ENCODE data around the gene RAB37.

DNA sequence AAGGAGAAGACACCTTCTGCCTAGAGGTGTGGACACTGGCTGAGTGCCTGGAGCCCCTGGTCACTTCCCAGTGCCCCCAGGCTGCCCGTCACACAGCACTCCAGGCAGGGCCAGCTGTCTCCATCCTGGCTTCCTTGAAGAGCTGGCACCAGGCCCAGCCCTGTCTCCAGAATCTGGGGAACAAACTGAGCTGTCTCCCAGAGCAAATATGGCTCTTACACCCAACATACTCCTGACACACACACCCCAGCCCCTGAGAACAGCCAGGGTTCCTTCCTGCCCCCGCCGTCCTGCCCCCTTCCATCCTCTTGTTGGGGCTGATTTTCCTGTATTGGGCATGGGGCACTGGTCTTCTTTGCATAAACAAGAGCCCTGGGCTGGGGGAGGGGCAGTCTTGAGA lies 20.4 kb downstream of the RAB37 start:
- TF ChIP-seq, protein P1, sequence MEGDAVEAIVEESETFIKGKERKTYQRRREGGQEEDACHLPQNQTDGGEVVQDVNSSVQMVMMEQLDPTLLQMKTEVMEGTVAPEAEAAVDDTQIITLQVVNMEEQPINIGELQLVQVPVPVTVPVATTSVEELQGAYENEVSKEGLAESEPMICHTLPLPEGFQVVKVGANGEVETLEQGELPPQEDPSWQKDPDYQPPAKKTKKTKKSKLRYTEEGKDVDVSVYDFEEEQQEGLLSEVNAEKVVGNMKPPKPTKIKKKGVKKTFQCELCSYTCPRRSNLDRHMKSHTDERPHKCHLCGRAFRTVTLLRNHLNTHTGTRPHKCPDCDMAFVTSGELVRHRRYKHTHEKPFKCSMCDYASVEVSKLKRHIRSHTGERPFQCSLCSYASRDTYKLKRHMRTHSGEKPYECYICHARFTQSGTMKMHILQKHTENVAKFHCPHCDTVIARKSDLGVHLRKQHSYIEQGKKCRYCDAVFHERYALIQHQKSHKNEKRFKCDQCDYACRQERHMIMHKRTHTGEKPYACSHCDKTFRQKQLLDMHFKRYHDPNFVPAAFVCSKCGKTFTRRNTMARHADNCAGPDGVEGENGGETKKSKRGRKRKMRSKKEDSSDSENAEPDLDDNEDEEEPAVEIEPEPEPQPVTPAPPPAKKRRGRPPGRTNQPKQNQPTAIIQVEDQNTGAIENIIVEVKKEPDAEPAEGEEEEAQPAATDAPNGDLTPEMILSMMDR (conservative IDR thresholded peaks at IDR 0.05): no peak
- TF ChIP-seq ZFX (IDR thresholded peaks at IDR 0.05): no peak

All from C4-2B (cell line).